Hepatocyte (in vitro differentiated cells): ENCODE results near the gene PPP4R1. TPM values are rescaled to one million over a fixed set of nuclear protein-coding genes. Genes with fewer than 3 reads are reported as not detected.
"Not testable (repeated sequence)": the region's sequence is repeated elsewhere in the genome, so short reads cannot be mapped to it uniquely, and the experiment has no call there.

ENCODE experiments used
- DNase-seq: peaks from one replicate; pipeline ENCODE4 v3.0.0-alpha.2; 2016; ENCODE audit warnings: low spot score
- H2AFZ ChIP-seq: fragments of 200-600 bp; sonication (generic); 2 replicates; pipeline ENCODE4 v1.6.0; 2016; ENCODE audit warnings: antibody characterized with exemption, mild to moderate bottlenecking
- H3K27ac ChIP-seq: fragments of 200-600 bp; sonication (generic); 2 replicates; pipeline ENCODE4 v1.5.1; 2016; ENCODE audit warnings: mild to moderate bottlenecking
- H3K27me3 ChIP-seq: fragments of 200-600 bp; sonication (generic); 2 replicates; pipeline ENCODE4 v1.6.1; 2016
- H3K36me3 ChIP-seq: fragments of 200-600 bp; sonication (generic); replicated peaks from 2 replicates; pipeline ENCODE4 v1.5.1; 2016; ENCODE audit warnings: low read depth; ENCODE audit not compliant: insufficient read depth
- H3K4me1 ChIP-seq: fragments of 200-600 bp; sonication (generic); 2 replicates; pipeline ENCODE4 v1.5.1; 2016; ENCODE audit warnings: mild to moderate bottlenecking, moderate library complexity; ENCODE audit not compliant: insufficient read depth
- H3K4me2 ChIP-seq: fragments of 200-600 bp; sonication (generic); 2 replicates; pipeline ENCODE4 v1.6.0; 2016
- H3K4me3 ChIP-seq: fragments of 200-600 bp; sonication (generic); 2 replicates; pipeline ENCODE4 v1.5.1; 2016; ENCODE audit warnings: mild to moderate bottlenecking
- H3K79me2 ChIP-seq: fragments of 200-600 bp; sonication (generic); 2 replicates; pipeline ENCODE4 v1.6.0; 2017; ENCODE audit warnings: mild to moderate bottlenecking
- H3K9me2 ChIP-seq: fragments of 200-600 bp; sonication (generic); replicated peaks from 2 replicates; pipeline ENCODE4 v1.6.0; 2017; ENCODE audit warnings: mild to moderate bottlenecking; ENCODE audit not compliant: insufficient read depth
- H3K9me3 ChIP-seq: fragments of 200-600 bp; sonication (generic); 2 replicates; pipeline ENCODE4 v1.5.1; 2016; ENCODE audit warnings: low read depth, mild to moderate bottlenecking
- H4K20me1 ChIP-seq: fragments of 200-600 bp; sonication (generic); 2 replicates; pipeline ENCODE4 v1.6.0; 2016; ENCODE audit warnings: mild to moderate bottlenecking; ENCODE audit not compliant: insufficient read depth, poor library complexity, severe bottlenecking
- CTCF ChIP-seq: fragments of 200-600 bp; sonication (generic); IDR thresholded peaks from 2 replicates; pipeline ENCODE4 v1.5.1; 2016; ENCODE audit warnings: antibody characterized with exemption, mild to moderate bottlenecking; ENCODE audit not compliant: poor library complexity
- EZH2 ChIP-seq: fragments of 200-600 bp; sonication (generic); IDR thresholded peaks from 2 replicates; pipeline ENCODE4 v1.6.1; 2016; ENCODE audit warnings: antibody characterized with exemption, mild to moderate bottlenecking, borderline replicate concordance
- EZH2phosphoT487 ChIP-seq: fragments of 200-600 bp; sonication (generic); IDR thresholded peaks from one replicate; pipeline ENCODE4 v1.6.1; 2018; ENCODE audit warnings: antibody characterized with exemption, mild to moderate bottlenecking, low read depth, moderate library complexity; ENCODE audit not compliant: unreplicated experiment, severe bottlenecking
- WGBS: methylation state at CpG from one replicate; pipeline ENCODE4 v1.1.6; 2016; ENCODE audit warnings: low lambda C conversion rate; ENCODE audit errors: missing lambda C conversion rate; 5-methylcytosine and 5-hydroxymethylcytosine counted together
- polyA plus RNA-seq: library from polyadenylated mRNA; unstranded; fragments of >200 nt; fragmentation: Nextera tagmentation; extraction: Ambion mirVana; gene quantifications from 2 replicates; pipeline ENCODE4 v1.2.1, GENCODE V29; 2016
- total RNA-seq: library from RNA; depleted of rRNA; stranded (reverse); fragments of >200 nt; gene quantifications from 2 replicates; pipeline ENCODE4 v1.2.3, GENCODE V29; 2014

The PPP4R1 gene
- total and polyA plus RNA-seq, 2 experiments from 2014 or later: 34.5 to 93.6 TPM

- peaks cover 65% of the 10 kb centered on the region for H4K20me1 ChIP-seq
- H3K4me2 ChIP-seq: peak overlapping the region; percentile 34
- peaks cover 18% of the 10 kb centered on the region for H3K4me1 ChIP-seq
Measured at GRCh38 chr18:9608298-9608697, 6.1 kb downstream of the PPP4R1 start.

GRCh38 chr18:9607111-9607510 is 7.2 kb downstream of the PPP4R1 start:
- H3K9me3 ChIP-seq, H3K9me2 ChIP-seq, H2AFZ ChIP-seq, H3K27ac ChIP-seq, DNase-seq, H3K27me3 ChIP-seq, H3K4me3 ChIP-seq, H3K36me3 ChIP-seq, H3K4me2 ChIP-seq: not testable (repeated sequence)
- Histone ChIP-seq H3K79me2 (peaks cover 96% of the 10 kb centered on the region), H4K20me1 (peaks cover 58% of the 10 kb centered on the region), H3K4me1 (peaks cover 10% of the 10 kb centered on the region)
- 86% methylated on average over 5 of the region's 5 CpGs for WGBS

More at GRCh38 chr18:9608298-9608697, 6.1 kb downstream of the PPP4R1 start:
- no peak overlapping the region for H2AFZ ChIP-seq
- TF ChIP-seq EZH2phosphoT487 (no peak), CTCF (no peak), EZH2 (no peak)
- H3K4me3 ChIP-seq: no peak overlapping the region
- no peaks in the 10 kb centered on the region for H3K9me3 ChIP-seq
- no peaks in the 10 kb centered on the region for H3K36me3 ChIP-seq
- H3K9me2 ChIP-seq: no peaks in the 10 kb centered on the region
- no peaks in the 10 kb centered on the region for H3K27me3 ChIP-seq
- peak overlapping the region; percentile 39 for H3K27ac ChIP-seq
- peaks cover 98% of the 10 kb centered on the region for H3K79me2 ChIP-seq
- no peak for DNase-seq

- 89% methylated on average over 3 of the region's 3 CpGs for WGBS
- Histone ChIP-seq H4K20me1 (peaks cover 47% of the 10 kb centered on the region), H3K9me2 (no peaks in the 10 kb centered on the region), H3K9me3 (no peaks in the 10 kb centered on the region), H3K27me3 (no peaks in the 10 kb centered on the region), H3K79me2 (peaks cover 96% of the 10 kb centered on the region), H2AFZ (no peak overlapping the region), H3K4me3 (no peak overlapping the region), H3K36me3 (no peaks in the 10 kb centered on the region), H3K4me1 (peaks cover 10% of the 10 kb centered on the region), H3K27ac (no peak overlapping the region), H3K4me2 (no peak overlapping the region)
- no peak for DNase-seq
- no peak for TF ChIP-seq CTCF
- TF ChIP-seq EZH2: no peak
- no peak for TF ChIP-seq EZH2phosphoT487
Measured at GRCh38 chr18:9606039-9606438, 8.3 kb downstream of the PPP4R1 start.

GRCh38 chr18:9604348-9604747 is 10.0 kb downstream of the PPP4R1 start:
- WGBS: 81% methylated on average over 2 of the region's 2 CpGs
- no peak overlapping the region for H3K4me2 ChIP-seq
- TF ChIP-seq EZH2phosphoT487 (no peak), CTCF (no peak), EZH2 (no peak)

More at GRCh38 chr18:9604348-9604747, 10.0 kb downstream of the PPP4R1 start:
- Histone ChIP-seq H2AFZ (no peak overlapping the region), H3K79me2 (peaks cover 96% of the 10 kb centered on the region), H3K27ac (no peak overlapping the region), H3K4me1 (peaks cover 10% of the 10 kb centered on the region), H3K9me2 (no peaks in the 10 kb centered on the region), H3K36me3 (no peaks in the 10 kb centered on the region), H4K20me1 (peaks cover 35% of the 10 kb centered on the region), H3K27me3 (no peaks in the 10 kb centered on the region), H3K9me3 (peaks cover 6% of the 10 kb centered on the region), H3K4me3 (no peak overlapping the region)
- no peak for DNase-seq
